HEK293 (cell line): Measurements from ENCODE around the gene GUK1.

ENCODE experiments used
- CTCF ChIA-PET: fragments of 350-600 bp; formaldehyde crosslinking; extraction: SDS; loops from one replicate; lab custom pipeline; 2021; ENCODE audit warnings: antibody characterized with exemption; lab: Yijun Ruan, JAX
- POLR2A ChIA-PET: fragments of 300-600 bp; formaldehyde crosslinking; extraction: SDS; loops from one replicate; lab custom pipeline; 2020; ENCODE audit warnings: antibody characterized with exemption, inconsistent platforms; lab: Yijun Ruan, JAX
- H3K27ac ChIP-seq: fragments of 200-500 bp; sonication (Bioruptor generic); 2 replicates; pipeline ENCODE4 v1.5.1; 2014; ENCODE audit warnings: low read depth, low read length, control low read depth, inconsistent platforms; ENCODE audit errors: extremely low read depth
- H3K36me3 ChIP-seq, 2 experiments: fragments of 200-500 bp in 1 of 2; sonication (Bioruptor generic) in 1 of 2; 1 replicate in 1 of 2; 2 replicates in 1 of 2; pipeline ENCODE4 v1.5.1; 2014 to 2017; ENCODE audit warnings: inconsistent platforms in 2 of 2, low read length in 2 of 2; ENCODE audit not compliant: control insufficient read depth in 2 of 2, insufficient read depth in 1 of 2
- H3K4me1 ChIP-seq: fragments of 200-500 bp; sonication (Bioruptor generic); 2 replicates; pipeline ENCODE4 v1.5.1; 2014; ENCODE audit warnings: mild to moderate bottlenecking, low read length, inconsistent platforms; ENCODE audit not compliant: control insufficient read depth, insufficient read depth
- H3K4me3 ChIP-seq: 2 replicates; pipeline ENCODE4 v1.5.1; 2011; ENCODE audit warnings: low read depth, mild to moderate bottlenecking, control low read depth, low read length, moderate library complexity
- H3K9me3 ChIP-seq: fragments of 200-500 bp; sonication (Bioruptor generic); 2 replicates; pipeline ENCODE4 v1.5.1; 2014; ENCODE audit warnings: low read depth, low read length, inconsistent platforms; ENCODE audit not compliant: control insufficient read depth, insufficient read depth
- GLIS2 ChIP-seq: fragments of 450-650 bp; formaldehyde crosslinking; IDR thresholded peaks from 2 replicates; pipeline ENCODE4 v1.5.1; 2016; ENCODE audit warnings: missing biosample characterization, missing genetic modification characterization
- KLF1 ChIP-seq: fragments of 450-650 bp; formaldehyde crosslinking; IDR thresholded peaks from 2 replicates; pipeline ENCODE4 v1.5.1; 2016; ENCODE audit warnings: missing biosample characterization, missing genetic modification characterization
- SP3 ChIP-seq: fragments of 450-650 bp; formaldehyde crosslinking; IDR thresholded peaks from 2 replicates; pipeline ENCODE4 v1.5.1; 2016; ENCODE audit warnings: missing biosample characterization, missing genetic modification characterization
- ZNF335 ChIP-seq: fragments of 450-650 bp; formaldehyde crosslinking; conservative IDR thresholded peaks from 2 replicates; pipeline ENCODE4 v1.5.1; 2016; ENCODE audit warnings: missing biosample characterization, missing genetic modification characterization
- ZNF350 ChIP-seq: fragments of 450-650 bp; formaldehyde crosslinking; IDR thresholded peaks from 2 replicates; pipeline ENCODE4 v1.5.0; 2017; ENCODE audit warnings: missing biosample characterization, mild to moderate bottlenecking, missing genetic modification characterization
- ZNF747 ChIP-seq: fragments of 450-650 bp; formaldehyde crosslinking; IDR thresholded peaks from 2 replicates; pipeline ENCODE4 v1.5.1; 2016; ENCODE audit warnings: missing biosample characterization, missing genetic modification characterization
- TF ChIP-seq, protein P1 (sequence below): fragments of 450-650 bp; formaldehyde crosslinking; IDR thresholded peaks from 2 replicates; pipeline ENCODE4 v1.5.1; 2016; ENCODE audit warnings: missing biosample characterization, missing genetic modification characterization, borderline replicate concordance
- TF ChIP-seq, protein P2 (sequence below): fragments of 450-650 bp; formaldehyde crosslinking; IDR thresholded peaks from 2 replicates; pipeline ENCODE4 v1.5.1; 2017; ENCODE audit warnings: missing biosample characterization, missing genetic modification characterization
- TF ChIP-seq, protein P3 (sequence below): fragments of 450-650 bp; formaldehyde crosslinking; IDR thresholded peaks from 2 replicates; pipeline ENCODE4 v1.5.1; 2016; ENCODE audit warnings: missing biosample characterization, missing genetic modification characterization

GUK1 gene

DNA sequence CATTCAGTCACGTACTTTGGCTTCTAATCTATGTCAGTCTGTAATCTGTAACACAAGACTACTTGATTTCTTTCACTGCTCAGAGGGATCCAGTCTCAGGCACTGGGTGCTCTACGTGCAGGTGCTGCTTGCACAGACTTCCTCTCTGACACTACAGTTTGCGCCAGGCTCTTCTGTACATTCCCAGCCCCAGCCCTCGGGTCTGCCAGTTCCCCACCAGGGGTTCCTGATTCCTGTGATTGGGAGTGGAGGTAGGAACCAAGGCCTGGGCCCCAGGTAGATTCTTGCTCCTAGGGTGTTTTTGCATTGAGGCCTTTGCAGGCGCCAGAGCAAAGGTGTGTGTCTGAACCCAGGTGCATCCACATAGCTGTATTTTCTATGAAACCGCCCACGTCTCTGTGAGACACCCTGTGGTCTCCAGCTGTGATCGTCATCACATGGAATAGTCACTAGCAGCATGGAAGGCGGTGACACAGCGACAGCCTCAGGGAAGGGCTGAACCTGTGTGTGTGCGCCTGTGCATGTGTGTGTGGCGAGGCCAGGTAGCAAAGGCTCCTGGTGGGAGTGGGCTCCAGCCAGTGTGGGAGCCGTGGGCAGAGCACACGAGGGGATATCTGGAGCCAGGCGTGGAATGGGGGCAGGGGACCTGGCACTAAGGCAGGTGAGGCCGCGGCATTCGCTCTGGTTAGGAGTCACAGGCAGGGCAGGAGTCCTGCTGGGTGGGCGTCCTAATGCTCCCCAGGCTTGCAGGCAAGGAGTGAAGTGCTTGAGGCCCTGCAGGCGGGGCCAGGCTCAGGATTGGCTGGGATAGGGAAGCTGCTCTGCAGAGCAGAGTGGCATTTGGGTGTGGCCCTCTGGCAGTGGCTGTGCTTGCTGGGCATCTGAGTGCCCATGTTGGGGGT is 14.8 kb downstream of the GUK1 start (continued):
- TF ChIP-seq, protein P1, sequence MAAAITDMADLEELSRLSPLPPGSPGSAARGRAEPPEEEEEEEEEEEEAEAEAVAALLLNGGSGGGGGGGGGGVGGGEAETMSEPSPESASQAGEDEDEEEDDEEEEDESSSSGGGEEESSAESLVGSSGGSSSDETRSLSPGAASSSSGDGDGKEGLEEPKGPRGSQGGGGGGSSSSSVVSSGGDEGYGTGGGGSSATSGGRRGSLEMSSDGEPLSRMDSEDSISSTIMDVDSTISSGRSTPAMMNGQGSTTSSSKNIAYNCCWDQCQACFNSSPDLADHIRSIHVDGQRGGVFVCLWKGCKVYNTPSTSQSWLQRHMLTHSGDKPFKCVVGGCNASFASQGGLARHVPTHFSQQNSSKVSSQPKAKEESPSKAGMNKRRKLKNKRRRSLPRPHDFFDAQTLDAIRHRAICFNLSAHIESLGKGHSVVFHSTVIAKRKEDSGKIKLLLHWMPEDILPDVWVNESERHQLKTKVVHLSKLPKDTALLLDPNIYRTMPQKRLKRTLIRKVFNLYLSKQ, result no peak
- peak; percentile 36 for TF ChIP-seq KLF1 (tag by site-specific recombination)
- TF ChIP-seq ZNF747, result no peak

DNA sequence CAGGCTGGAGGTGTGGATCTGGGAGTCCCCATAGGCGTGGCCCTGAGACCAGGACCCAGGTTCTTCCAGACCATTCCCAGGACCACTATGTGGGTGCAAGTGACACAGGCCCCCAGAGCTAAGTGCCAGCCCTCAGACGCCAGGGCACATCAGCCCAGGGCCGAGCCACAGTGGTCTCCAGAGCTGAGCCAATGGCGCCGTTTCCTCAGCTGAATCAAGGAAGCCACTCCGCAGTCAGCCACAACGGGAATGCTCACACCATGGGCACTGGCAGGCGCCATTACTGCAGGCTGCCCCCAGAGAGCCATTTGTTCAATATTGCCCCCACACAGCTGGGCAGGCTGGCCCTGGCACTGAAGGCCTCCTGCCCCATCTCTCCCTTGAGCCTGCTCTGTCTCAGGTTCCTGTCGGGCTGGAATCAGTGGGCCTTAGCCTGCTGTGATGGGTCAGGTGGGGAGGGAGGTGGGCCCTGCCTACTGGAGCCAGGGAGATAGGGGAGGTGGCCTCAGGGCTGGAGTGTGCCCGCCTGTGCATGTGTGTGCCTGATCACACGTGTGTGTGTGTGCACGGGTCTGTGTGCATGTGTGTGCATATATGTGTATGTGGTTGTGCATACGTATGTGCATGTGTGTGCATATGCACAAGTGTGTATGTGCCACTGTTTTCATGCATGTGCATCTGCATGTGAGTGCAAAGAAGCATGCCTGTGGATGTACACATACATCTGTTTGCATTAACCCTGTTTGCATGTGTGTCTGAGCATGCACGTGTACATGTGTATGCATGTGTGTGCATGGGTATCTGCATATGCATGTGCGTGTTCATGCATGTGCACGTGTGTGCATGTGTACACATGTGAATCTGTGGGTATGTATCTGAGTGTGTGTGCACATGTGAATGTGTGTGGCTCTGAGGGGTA is 15.8 kb downstream of the GUK1 start:
- ChIA-PET CTCF (interaction anchor here (1.1 kb wide), 1 partner anchor 25 kb away, joined by 3 read pairs; no protein-coding TSS in a partner anchor), POLR2A (interaction anchor here (9.6 kb wide), 1 partner anchor 8 kb away, joined by 82 read pairs; the partner anchor contains the start of gene IBA57)
- Histone ChIP-seq H3K36me3 (no peaks in the 10 kb centered on the region), H3K4me1 (peaks cover 3% of the 10 kb centered on the region; the same call in 1 of the 2 replicates), H3K9me3 (no peaks in the 10 kb centered on the region), H3K27ac (no peak overlapping the region), H3K4me3 (no peak overlapping the region)
- TF ChIP-seq, protein P2, sequence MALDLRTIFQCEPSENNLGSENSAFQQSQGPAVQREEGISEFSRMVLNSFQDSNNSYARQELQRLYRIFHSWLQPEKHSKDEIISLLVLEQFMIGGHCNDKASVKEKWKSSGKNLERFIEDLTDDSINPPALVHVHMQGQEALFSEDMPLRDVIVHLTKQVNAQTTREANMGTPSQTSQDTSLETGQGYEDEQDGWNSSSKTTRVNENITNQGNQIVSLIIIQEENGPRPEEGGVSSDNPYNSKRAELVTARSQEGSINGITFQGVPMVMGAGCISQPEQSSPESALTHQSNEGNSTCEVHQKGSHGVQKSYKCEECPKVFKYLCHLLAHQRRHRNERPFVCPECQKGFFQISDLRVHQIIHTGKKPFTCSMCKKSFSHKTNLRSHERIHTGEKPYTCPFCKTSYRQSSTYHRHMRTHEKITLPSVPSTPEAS, result peak; percentile 78
- TF ChIP-seq SP3 (tag by site-specific recombination), result no peak
- TF ChIP-seq GLIS2, result peak; percentile 9

DNA sequence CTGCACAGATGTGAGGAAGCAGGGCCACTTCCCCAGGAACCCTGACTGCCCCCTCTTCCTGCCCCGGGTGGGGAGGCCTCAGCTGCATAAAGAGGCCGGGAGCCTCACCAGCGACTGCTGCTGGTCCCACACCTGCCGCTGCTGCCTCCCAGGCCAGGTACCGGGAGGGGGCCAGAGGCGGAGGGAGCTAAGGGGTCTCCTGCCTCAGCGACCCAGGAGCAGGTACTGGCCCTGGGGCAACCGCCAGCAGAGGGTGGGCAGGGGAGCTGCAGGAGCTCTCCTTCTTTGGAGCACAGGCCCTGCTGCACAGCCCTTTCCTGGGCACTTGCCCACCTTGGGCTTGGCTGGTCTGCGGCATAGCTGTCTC is 16.4 kb downstream of the GUK1 start:
- H3K4me1 ChIP-seq, result peaks cover 3% of the 10 kb centered on the region; the same call in 1 of the 2 replicates
- ChIA-PET POLR2A (interaction anchor here (9.6 kb wide), 1 partner anchor 7 kb away, joined by 82 read pairs; the partner anchor contains the start of gene IBA57), CTCF (interaction anchor here (0.6 kb wide), 1 partner anchor 472 kb away, joined by 4 read pairs; no protein-coding TSS in a partner anchor)
- TF ChIP-seq, protein P3, sequence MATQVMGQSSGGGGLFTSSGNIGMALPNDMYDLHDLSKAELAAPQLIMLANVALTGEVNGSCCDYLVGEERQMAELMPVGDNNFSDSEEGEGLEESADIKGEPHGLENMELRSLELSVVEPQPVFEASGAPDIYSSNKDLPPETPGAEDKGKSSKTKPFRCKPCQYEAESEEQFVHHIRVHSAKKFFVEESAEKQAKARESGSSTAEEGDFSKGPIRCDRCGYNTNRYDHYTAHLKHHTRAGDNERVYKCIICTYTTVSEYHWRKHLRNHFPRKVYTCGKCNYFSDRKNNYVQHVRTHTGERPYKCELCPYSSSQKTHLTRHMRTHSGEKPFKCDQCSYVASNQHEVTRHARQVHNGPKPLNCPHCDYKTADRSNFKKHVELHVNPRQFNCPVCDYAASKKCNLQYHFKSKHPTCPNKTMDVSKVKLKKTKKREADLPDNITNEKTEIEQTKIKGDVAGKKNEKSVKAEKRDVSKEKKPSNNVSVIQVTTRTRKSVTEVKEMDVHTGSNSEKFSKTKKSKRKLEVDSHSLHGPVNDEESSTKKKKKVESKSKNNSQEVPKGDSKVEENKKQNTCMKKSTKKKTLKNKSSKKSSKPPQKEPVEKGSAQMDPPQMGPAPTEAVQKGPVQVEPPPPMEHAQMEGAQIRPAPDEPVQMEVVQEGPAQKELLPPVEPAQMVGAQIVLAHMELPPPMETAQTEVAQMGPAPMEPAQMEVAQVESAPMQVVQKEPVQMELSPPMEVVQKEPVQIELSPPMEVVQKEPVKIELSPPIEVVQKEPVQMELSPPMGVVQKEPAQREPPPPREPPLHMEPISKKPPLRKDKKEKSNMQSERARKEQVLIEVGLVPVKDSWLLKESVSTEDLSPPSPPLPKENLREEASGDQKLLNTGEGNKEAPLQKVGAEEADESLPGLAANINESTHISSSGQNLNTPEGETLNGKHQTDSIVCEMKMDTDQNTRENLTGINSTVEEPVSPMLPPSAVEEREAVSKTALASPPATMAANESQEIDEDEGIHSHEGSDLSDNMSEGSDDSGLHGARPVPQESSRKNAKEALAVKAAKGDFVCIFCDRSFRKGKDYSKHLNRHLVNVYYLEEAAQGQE (tag by site-specific recombination), result no peak
- TF ChIP-seq ZNF350 (tag by site-specific recombination), result no peak
- no peak for TF ChIP-seq ZNF335 (tag by site-specific recombination)
- H3K27ac ChIP-seq, result no peak overlapping the region
- no peaks in the 10 kb centered on the region for H3K9me3 ChIP-seq
- H3K4me3 ChIP-seq, result no peak overlapping the region
- H3K36me3 ChIP-seq, result no peaks in the 10 kb centered on the region
